Stimulated activated memory B cell treated with anti-CD40 and anti-IgM and Interleukin-4, amounts not matched to agents 10 μg/mL and 1 μg/mL and 100 μg/mL, for 72 hours (primary cell): Measurements from ENCODE around the gene ZGRF1.
"Not testable (repeated sequence)": the region's sequence is repeated elsewhere in the genome, so short reads cannot be mapped to it uniquely, and the experiment has no call there.

ENCODE experiments used
- ATAC-seq: fragments of 150-1000 bp; cut with Tn5 transposase; 2 replicates; pipeline ENCODE4 v1.10.0; 2021
- H3K27ac Mint-ChIP-seq: one replicate; pipeline ENCODE4 v1.8.0; 2022; ENCODE audit warnings: mild to moderate bottlenecking, mixed read lengths
- H3K27me3 Mint-ChIP-seq: one replicate; pipeline ENCODE4 v1.8.0; 2022; ENCODE audit warnings: mixed read lengths
- H3K36me3 Mint-ChIP-seq: one replicate; pipeline ENCODE4 v1.8.0; 2022; ENCODE audit warnings: mixed read lengths
- H3K4me1 Mint-ChIP-seq: one replicate; pipeline ENCODE4 v1.8.0; 2022; ENCODE audit warnings: mixed read lengths
- H3K4me3 Mint-ChIP-seq: one replicate; pipeline ENCODE4 v1.8.0; 2022; ENCODE audit warnings: mild to moderate bottlenecking, moderate library complexity, mixed read lengths
- H3K9me3 Mint-ChIP-seq: one replicate; pipeline ENCODE4 v1.8.0; 2022; ENCODE audit warnings: mixed read lengths

The ZGRF1 gene

GRCh38 chr4:112636688-112637551 lies at the start of gene ZGRF1, which contains the start of gene LARP7:
ZGRF1 (minus strand) TSS chr4:112636909; CDS start chr4:112633176, 3,733 bp downstream.
LARP7 (plus strand) TSS chr4:112637143; CDS start chr4:112644670, 7,527 bp downstream.
- Mint-ChIP-seq H3K9me3 (no peaks in the 10 kb centered on the region), H3K36me3 (peaks cover 17% of the 10 kb centered on the region), H3K27me3 (no peaks in the 10 kb centered on the region), H3K27ac (no peak within 1 kb of the TSS), H3K4me3 (peak within 1 kb of the TSS; percentile 9), H3K4me1 (peaks cover 27% of the 10 kb centered on the region)
- ATAC-seq = peak; percentile 98

- Mint-ChIP-seq H3K4me3 (no peak overlapping the region), H3K9me3 (no peaks in the 10 kb centered on the region), H3K36me3 (no peaks in the 10 kb centered on the region), H3K27ac (no peak overlapping the region), H3K27me3 (no peaks in the 10 kb centered on the region), H3K4me1 (no peaks in the 10 kb centered on the region)
- no peak for ATAC-seq
These were observed 44.3 kb upstream of the ZGRF1 start for GRCh38 chr4:112680996-112681395.

- no peak overlapping the region for H3K4me3 Mint-ChIP-seq
- H3K9me3 Mint-ChIP-seq = no peaks in the 10 kb centered on the region
- no peaks in the 10 kb centered on the region for H3K4me1 Mint-ChIP-seq
- no peaks in the 10 kb centered on the region for H3K27me3 Mint-ChIP-seq
- ATAC-seq = no peak
- H3K36me3 Mint-ChIP-seq = no peaks in the 10 kb centered on the region
- H3K27ac Mint-ChIP-seq = no peak overlapping the region
These were observed 40.9 kb upstream of the ZGRF1 start for GRCh38 chr4:112677519-112678091.

- H3K27ac Mint-ChIP-seq = no peak overlapping the region
- no peak for ATAC-seq
- no peak overlapping the region for H3K4me3 Mint-ChIP-seq
- H3K36me3 Mint-ChIP-seq = no peaks in the 10 kb centered on the region
- no peaks in the 10 kb centered on the region for H3K4me1 Mint-ChIP-seq
- no peaks in the 10 kb centered on the region for H3K9me3 Mint-ChIP-seq
- H3K27me3 Mint-ChIP-seq = no peaks in the 10 kb centered on the region
These were observed 37.7 kb upstream of the ZGRF1 start for GRCh38 chr4:112674376-112674775.

- Mint-ChIP-seq H3K27ac (no peak overlapping the region), H3K27me3 (no peaks in the 10 kb centered on the region), H3K4me3 (no peak overlapping the region), H3K9me3 (no peaks in the 10 kb centered on the region), H3K4me1 (no peaks in the 10 kb centered on the region), H3K36me3 (no peaks in the 10 kb centered on the region)
- no peak for ATAC-seq
These were observed 37.0 kb upstream of the ZGRF1 start for GRCh38 chr4:112673686-112674085.

GRCh38 chr4:112673076-112673475 lies 36.4 kb upstream of the ZGRF1 start:
- Mint-ChIP-seq H3K27me3 (no peaks in the 10 kb centered on the region), H3K9me3 (no peaks in the 10 kb centered on the region), H3K4me3 (no peak overlapping the region), H3K36me3 (no peaks in the 10 kb centered on the region), H3K4me1 (no peaks in the 10 kb centered on the region), H3K27ac (no peak overlapping the region)
- ATAC-seq = no peak

GRCh38 chr4:112668131-112668530 lies 31.4 kb upstream of the ZGRF1 start:
- no peaks in the 10 kb centered on the region for H3K27me3 Mint-ChIP-seq
- no peak overlapping the region for H3K4me3 Mint-ChIP-seq
- H3K4me1 Mint-ChIP-seq = no peaks in the 10 kb centered on the region
- peaks cover 5% of the 10 kb centered on the region for H3K36me3 Mint-ChIP-seq
- no peak overlapping the region for H3K27ac Mint-ChIP-seq
- H3K9me3 Mint-ChIP-seq = no peaks in the 10 kb centered on the region
- ATAC-seq = no peak

GRCh38 chr4:112664611-112665010 lies 27.9 kb upstream of the ZGRF1 start:
- Mint-ChIP-seq H3K4me3 (no peak overlapping the region), H3K4me1 (no peaks in the 10 kb centered on the region), H3K9me3 (no peaks in the 10 kb centered on the region), H3K27ac (no peak overlapping the region), H3K27me3 (no peaks in the 10 kb centered on the region), H3K36me3 (peaks cover 5% of the 10 kb centered on the region)
- no peak for ATAC-seq

GRCh38 chr4:112656115-112656514 lies 19.4 kb upstream of the ZGRF1 start:
- H3K27me3 Mint-ChIP-seq, H3K4me1 Mint-ChIP-seq, H3K27ac Mint-ChIP-seq, H3K4me3 Mint-ChIP-seq, ATAC-seq, H3K9me3 Mint-ChIP-seq: not testable (repeated sequence)
- H3K36me3 Mint-ChIP-seq = peaks cover 30% of the 10 kb centered on the region

- ATAC-seq = no peak
- Mint-ChIP-seq H3K27me3 (no peaks in the 10 kb centered on the region), H3K36me3 (peaks cover 30% of the 10 kb centered on the region), H3K27ac (no peak overlapping the region), H3K4me3 (no peak overlapping the region), H3K9me3 (no peaks in the 10 kb centered on the region), H3K4me1 (no peaks in the 10 kb centered on the region)
These were observed 18.6 kb upstream of the ZGRF1 start for GRCh38 chr4:112655270-112655669.

GRCh38 chr4:112652216-112652615 lies 15.5 kb upstream of the ZGRF1 start:
- H3K27me3 Mint-ChIP-seq = no peaks in the 10 kb centered on the region
- H3K9me3 Mint-ChIP-seq = no peaks in the 10 kb centered on the region
- ATAC-seq = no peak
- no peak overlapping the region for H3K27ac Mint-ChIP-seq
- H3K36me3 Mint-ChIP-seq = peaks cover 20% of the 10 kb centered on the region
- no peaks in the 10 kb centered on the region for H3K4me1 Mint-ChIP-seq
- H3K4me3 Mint-ChIP-seq = no peak overlapping the region

GRCh38 chr4:112651641-112652040 lies 14.9 kb upstream of the ZGRF1 start:
- Mint-ChIP-seq H3K27me3 (no peaks in the 10 kb centered on the region), H3K4me3 (no peak overlapping the region), H3K9me3 (no peaks in the 10 kb centered on the region), H3K4me1 (no peaks in the 10 kb centered on the region), H3K27ac (no peak overlapping the region), H3K36me3 (peaks cover 26% of the 10 kb centered on the region)
- no peak for ATAC-seq

GRCh38 chr4:112650332-112650731 lies 13.6 kb upstream of the ZGRF1 start:
- Mint-ChIP-seq H3K4me3 (no peak overlapping the region), H3K9me3 (no peaks in the 10 kb centered on the region), H3K4me1 (no peaks in the 10 kb centered on the region), H3K27me3 (no peaks in the 10 kb centered on the region), H3K36me3 (peaks cover 29% of the 10 kb centered on the region), H3K27ac (no peak overlapping the region)
- ATAC-seq = no peak

- ATAC-seq = no peak
- no peaks in the 10 kb centered on the region for H3K9me3 Mint-ChIP-seq
- no peak overlapping the region for H3K27ac Mint-ChIP-seq
- no peak overlapping the region for H3K4me3 Mint-ChIP-seq
- no peaks in the 10 kb centered on the region for H3K27me3 Mint-ChIP-seq
- H3K36me3 Mint-ChIP-seq = peaks cover 25% of the 10 kb centered on the region
- H3K4me1 Mint-ChIP-seq = no peaks in the 10 kb centered on the region
These were observed 12.3 kb upstream of the ZGRF1 start for GRCh38 chr4:112649055-112649408.

GRCh38 chr4:112648263-112649054 lies 11.8 kb upstream of the ZGRF1 start:
- Mint-ChIP-seq H3K36me3 (peaks cover 26% of the 10 kb centered on the region), H3K27me3 (no peaks in the 10 kb centered on the region), H3K4me1 (peaks cover 4% of the 10 kb centered on the region), H3K4me3 (no peak overlapping the region), H3K27ac (no peak overlapping the region), H3K9me3 (no peaks in the 10 kb centered on the region)
- no peak for ATAC-seq
